HG03439 (cell line): ENCODE results near the gene PIGU.
"Not testable (repeated sequence)": the region's sequence is repeated elsewhere in the genome, so short reads cannot be mapped to it uniquely, and the experiment has no call there.

Experiments
- ATAC-seq: cut with Tn5 transposase; IDR thresholded peaks from one replicate; pipeline ENCODE4 v1.9.1; 2021; ENCODE audit warnings: mild to moderate bottlenecking, moderate library complexity; ENCODE audit not compliant: unreplicated experiment

Gene PIGU

GRCh38 chr20:34663213-34663943, 13.5 kb downstream of the PIGU start:
- ATAC-seq = no peak

GRCh38 chr20:34661811-34662210, 15.1 kb downstream of the PIGU start:
- not testable (repeated sequence) for ATAC-seq

- not testable (repeated sequence) for ATAC-seq
These were observed 18.2 kb downstream of the PIGU start for GRCh38 chr20:34658654-34659053.

- no peak for ATAC-seq
These were observed 22.6 kb downstream of the PIGU start for GRCh38 chr20:34654207-34654744.

- no peak for ATAC-seq
These were observed 25.7 kb downstream of the PIGU start for GRCh38 chr20:34651200-34651599.

- ATAC-seq = no peak
These were observed 29.2 kb downstream of the PIGU start for GRCh38 chr20:34647737-34648136.

- no peak for ATAC-seq
These were observed 31.9 kb downstream of the PIGU start for GRCh38 chr20:34644951-34645350.

GRCh38 chr20:34644345-34644744, 32.5 kb downstream of the PIGU start:
- ATAC-seq = no peak

GRCh38 chr20:34643928-34644327, 33.0 kb downstream of the PIGU start:
- no peak for ATAC-seq

- ATAC-seq = no peak
These were observed 34.9 kb downstream of the PIGU start for GRCh38 chr20:34642009-34642408.

- ATAC-seq = no peak
These were observed 37.1 kb downstream of the PIGU start for GRCh38 chr20:34639755-34640222.

- ATAC-seq = no peak
These were observed 38.4 kb downstream of the PIGU start for GRCh38 chr20:34638532-34638931.

- ATAC-seq = no peak
These were observed 38.9 kb downstream of the PIGU start for GRCh38 chr20:34638039-34638292.

- ATAC-seq = no peak
These were observed 39.5 kb downstream of the PIGU start for GRCh38 chr20:34637245-34638038.

GRCh38 chr20:34636648-34637047, 40.2 kb downstream of the PIGU start:
- no peak for ATAC-seq

- no peak for ATAC-seq
These were observed 42.5 kb downstream of the PIGU start for GRCh38 chr20:34634392-34634791.

GRCh38 chr20:34632870-34633452, 43.9 kb downstream of the PIGU start:
- no peak for ATAC-seq

GRCh38 chr20:34629904-34630303, 47.0 kb downstream of the PIGU start:
- ATAC-seq = no peak

- ATAC-seq = no peak
These were observed 47.5 kb downstream of the PIGU start for GRCh38 chr20:34629342-34629741.

GRCh38 chr20:34628026-34628425, 48.9 kb downstream of the PIGU start:
- ATAC-seq = no peak

- ATAC-seq = no peak
These were observed 49.4 kb downstream of the PIGU start for GRCh38 chr20:34627458-34627857.

GRCh38 chr20:34626992-34627391, 49.9 kb downstream of the PIGU start:
- no peak for ATAC-seq
